GM18520 (cell line): ENCODE measurements around the gene RFTN1.
A peak's percentile ranks its signal among the peaks of the same experiment; 100 is the strongest.

Experiments used
- ATAC-seq: cut with Tn5 transposase; IDR thresholded peaks from one replicate; pipeline ENCODE4 v1.9.1; 2021; ENCODE audit not compliant: unreplicated experiment

The RFTN1 gene

GRCh38 chr3:16439848-16440708 is 73.4 kb downstream of the RFTN1 start:
- no peak for ATAC-seq

GRCh38 chr3:16439163-16439847 is 74.2 kb downstream of the RFTN1 start:
- no peak for ATAC-seq

GRCh38 chr3:16437640-16438039 is 75.9 kb downstream of the RFTN1 start:
- no peak for ATAC-seq

GRCh38 chr3:16433701-16434151 is 79.8 kb downstream of the RFTN1 start:
- peak; percentile 59 for ATAC-seq

GRCh38 chr3:16432714-16433113 is 80.8 kb downstream of the RFTN1 start:
- no peak for ATAC-seq

GRCh38 chr3:16430717-16431630 is 82.5 kb downstream of the RFTN1 start:
- ATAC-seq: peak; percentile 49

GRCh38 chr3:16429086-16429485 is 84.4 kb downstream of the RFTN1 start:
- no peak for ATAC-seq

- no peak for ATAC-seq
Observed at GRCh38 chr3:16428612-16429011, 84.9 kb downstream of the RFTN1 start.

GRCh38 chr3:16427103-16427965 is 86.2 kb downstream of the RFTN1 start:
- ATAC-seq: no peak

GRCh38 chr3:16426665-16427064 is 86.8 kb downstream of the RFTN1 start:
- no peak for ATAC-seq

- ATAC-seq: no peak
Observed at GRCh38 chr3:16426029-16426400, 87.5 kb downstream of the RFTN1 start.

- ATAC-seq: no peak
Observed at GRCh38 chr3:16425398-16426028, 88.0 kb downstream of the RFTN1 start.

- peak; percentile 75 for ATAC-seq
Observed at GRCh38 chr3:16423947-16424673, 89.4 kb downstream of the RFTN1 start.

GRCh38 chr3:16423298-16423697 is 90.2 kb downstream of the RFTN1 start:
- ATAC-seq: no peak

GRCh38 chr3:16419640-16420241 is 93.8 kb downstream of the RFTN1 start:
- no peak for ATAC-seq

GRCh38 chr3:16417945-16418739 is 95.4 kb downstream of the RFTN1 start:
- ATAC-seq: peak; percentile 41

- ATAC-seq: no peak
Observed at GRCh38 chr3:16415911-16416476, 97.5 kb downstream of the RFTN1 start.

GRCh38 chr3:16413321-16413720 is 100.2 kb downstream of the RFTN1 start:
- no peak for ATAC-seq
